Tibial nerve (tissue), 4 donors: ENCODE data around the gene PRPF40B.

Source experiments
- EP300 ChIP-seq, 2 donors: sonication (generic); formaldehyde crosslinking; IDR thresholded peaks; one replicate each; pipeline ENCODE4 v1.6.1; 2017; ENCODE audit warnings: antibody characterized with exemption in 2 of 2, mild to moderate bottlenecking in 1 of 2
- POLR2A ChIP-seq, 2 donors: fragments of 450-650 bp; IDR thresholded peaks; one replicate each; pipeline ENCODE4 v1.6.1; 2017; ENCODE audit warnings: antibody characterized with exemption in 2 of 2, mild to moderate bottlenecking in 2 of 2, moderate library complexity in 2 of 2
- TF ChIP-seq, protein P1 (sequence below), 5 experiments: fragments of 200-600 bp in 3 of 5; fragments of 450-650 bp in 2 of 5; sonication (generic) in 3 of 5; IDR thresholded peaks; one replicate each; pipeline ENCODE4 v1.5.1; 2016 to 2019; ENCODE audit warnings: antibody characterized with exemption in 5 of 5, mild to moderate bottlenecking in 3 of 5, moderate library complexity in 2 of 5

DNA sequence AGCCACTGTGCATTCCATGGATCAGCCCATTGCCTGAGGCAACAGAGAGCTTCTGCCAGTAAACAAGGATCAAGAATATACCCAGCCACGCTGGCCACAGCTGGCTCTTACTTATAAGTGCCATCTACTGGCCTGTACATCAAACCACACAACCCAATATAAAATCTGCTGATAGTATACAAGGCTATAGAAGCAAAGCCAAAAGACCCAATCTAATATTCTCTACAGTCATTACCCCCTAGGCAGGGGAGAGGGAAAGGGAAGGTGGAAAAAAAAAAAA lies 13.5 kb upstream of the PRPF40B start:
- TF ChIP-seq POLR2A (IDR thresholded peaks at IDR 0.05) (no peak), EP300 (IDR thresholded peaks at IDR 0.05) (no peak)
- TF ChIP-seq, protein P1, sequence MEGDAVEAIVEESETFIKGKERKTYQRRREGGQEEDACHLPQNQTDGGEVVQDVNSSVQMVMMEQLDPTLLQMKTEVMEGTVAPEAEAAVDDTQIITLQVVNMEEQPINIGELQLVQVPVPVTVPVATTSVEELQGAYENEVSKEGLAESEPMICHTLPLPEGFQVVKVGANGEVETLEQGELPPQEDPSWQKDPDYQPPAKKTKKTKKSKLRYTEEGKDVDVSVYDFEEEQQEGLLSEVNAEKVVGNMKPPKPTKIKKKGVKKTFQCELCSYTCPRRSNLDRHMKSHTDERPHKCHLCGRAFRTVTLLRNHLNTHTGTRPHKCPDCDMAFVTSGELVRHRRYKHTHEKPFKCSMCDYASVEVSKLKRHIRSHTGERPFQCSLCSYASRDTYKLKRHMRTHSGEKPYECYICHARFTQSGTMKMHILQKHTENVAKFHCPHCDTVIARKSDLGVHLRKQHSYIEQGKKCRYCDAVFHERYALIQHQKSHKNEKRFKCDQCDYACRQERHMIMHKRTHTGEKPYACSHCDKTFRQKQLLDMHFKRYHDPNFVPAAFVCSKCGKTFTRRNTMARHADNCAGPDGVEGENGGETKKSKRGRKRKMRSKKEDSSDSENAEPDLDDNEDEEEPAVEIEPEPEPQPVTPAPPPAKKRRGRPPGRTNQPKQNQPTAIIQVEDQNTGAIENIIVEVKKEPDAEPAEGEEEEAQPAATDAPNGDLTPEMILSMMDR (IDR thresholded peaks at IDR 0.05): no peak
